CD14-positive monocyte (primary cell): Measurements from ENCODE around the gene FBXL5. TPM values are rescaled to one million over a fixed set of nuclear protein-coding genes. Genes with fewer than 3 reads are reported as not detected.
A peak's percentile ranks its signal among the peaks of the same experiment; 100 is the strongest.

Experiments used
- DNase-seq, 3 donors: peaks; one replicate each; pipeline ENCODE4 v3.0.0-alpha.2; 2011 to 2022
- H2AFZ ChIP-seq: 2 replicates; pipeline ENCODE4 v1.6.0; 2012; ENCODE audit warnings: mild to moderate bottlenecking, low read depth, low read length, inconsistent platforms; ENCODE audit not compliant: insufficient read depth, poor library complexity, severe bottlenecking
- H3K27ac ChIP-seq, 2 donors: 1 replicate in 1 of 2; 2 replicates in 1 of 2; pipeline ENCODE4 v1.5.1; 2012 to 2013; ENCODE audit warnings: low read length in 2 of 2, control low read depth in 1 of 2, inconsistent platforms in 1 of 2, low read depth in 1 of 2, mild to moderate bottlenecking in 1 of 2
- H3K27me3 ChIP-seq, 2 donors: one replicate each; pipeline versions ENCODE4 v1.6.0 to v1.6.1; 2011 to 2013; ENCODE audit warnings: low read length in 2 of 2; ENCODE audit not compliant: control insufficient read depth in 2 of 2, insufficient read depth in 2 of 2
- H3K36me3 ChIP-seq, 2 donors: replicated peaks in 1 of 2; 1 replicate in 1 of 2; 2 replicates in 1 of 2; pipeline versions ENCODE4 v1.5.1 to v1.6.1; 2012 to 2013; ENCODE audit warnings: low read length in 2 of 2, control low read depth in 1 of 2, inconsistent platforms in 1 of 2, mild to moderate bottlenecking in 1 of 2; ENCODE audit not compliant: insufficient read depth in 2 of 2, control insufficient read depth in 1 of 2
- H3K4me1 ChIP-seq, 2 donors: 1 replicate in 1 of 2; 2 replicates in 1 of 2; pipeline versions ENCODE4 v1.5.1 to v1.6.1; 2012 to 2013; ENCODE audit warnings: low read length in 2 of 2, control low read depth in 1 of 2, inconsistent platforms in 1 of 2, mild to moderate bottlenecking in 1 of 2, moderate library complexity in 1 of 2; ENCODE audit not compliant: insufficient read depth in 2 of 2, control insufficient read depth in 1 of 2
- H3K4me2 ChIP-seq: replicated peaks from 2 replicates; pipeline ENCODE3; 2012; ENCODE audit warnings: low read length, moderate library complexity, mild to moderate bottlenecking; ENCODE audit not compliant: poor library complexity, severe bottlenecking; ENCODE audit errors: extremely low read depth
- H3K4me3 ChIP-seq, 3 experiments: fragments of 200-600 bp in 1 of 3; sonication (generic) in 1 of 3; replicated peaks in 1 of 3; 1 replicate in 2 of 3; 2 replicates in 1 of 3; pipeline ENCODE4 v1.5.1; 2011 to 2013; ENCODE audit warnings: low read length in 3 of 3, mild to moderate bottlenecking in 3 of 3, control low read depth in 2 of 3, low read depth in 2 of 3, inconsistent platforms in 1 of 3, moderate library complexity in 1 of 3
- H3K79me2 ChIP-seq: 2 replicates; pipeline ENCODE4 v1.6.0; 2012; ENCODE audit warnings: mild to moderate bottlenecking, control low read depth, inconsistent platforms, low read length, moderate library complexity; ENCODE audit not compliant: insufficient read depth
- H3K9ac ChIP-seq: 2 replicates; pipeline ENCODE4 v1.6.0; 2017; ENCODE audit warnings: low read length, mild to moderate bottlenecking; ENCODE audit not compliant: insufficient read depth, poor library complexity, severe bottlenecking
- H3K9me3 ChIP-seq, 2 donors: replicated peaks in 1 of 2; 1 replicate in 1 of 2; 2 replicates in 1 of 2; pipeline versions ENCODE4 v1.5.1 to v1.6.1; 2012 to 2013; ENCODE audit warnings: low read length in 2 of 2, control low read depth in 1 of 2; ENCODE audit not compliant: control insufficient read depth in 1 of 2, insufficient read depth in 1 of 2
- H4K20me1 ChIP-seq: 2 replicates; pipeline ENCODE4 v1.6.0; 2012; ENCODE audit warnings: mild to moderate bottlenecking, low read length, control low read depth, moderate library complexity; ENCODE audit not compliant: insufficient read depth
- H3K27ac Mint-ChIP-seq, 7 donors: one replicate each; pipeline ENCODE4 v1.8.0; 2020; ENCODE audit warnings: mild to moderate bottlenecking in 7 of 7, mixed read lengths in 7 of 7, moderate library complexity in 6 of 7, inconsistent platforms in 2 of 7
- H3K27me3 Mint-ChIP-seq, 3 donors: one replicate each; pipeline ENCODE4 v1.8.0; 2021 to 2022; ENCODE audit warnings: low read depth in 3 of 3, mild to moderate bottlenecking in 3 of 3, mixed read lengths in 3 of 3, moderate library complexity in 3 of 3, inconsistent platforms in 1 of 3
- H3K36me3 Mint-ChIP-seq, 2 donors: one replicate each; pipeline ENCODE4 v1.8.0; 2020; ENCODE audit warnings: mixed read lengths in 2 of 2, inconsistent platforms in 1 of 2, mild to moderate bottlenecking in 1 of 2
- H3K4me1 Mint-ChIP-seq: one replicate; pipeline ENCODE4 v1.8.0; 2020; ENCODE audit warnings: mild to moderate bottlenecking, mixed read lengths
- H3K4me3 Mint-ChIP-seq, 2 donors: one replicate each; pipeline ENCODE4 v1.8.0; 2020; ENCODE audit warnings: mild to moderate bottlenecking in 2 of 2, mixed read lengths in 2 of 2, moderate library complexity in 1 of 2
- H3K9me3 Mint-ChIP-seq, 7 donors: one replicate each; pipeline ENCODE4 v1.8.0; 2020 to 2022; ENCODE audit warnings: mixed read lengths in 7 of 7, mild to moderate bottlenecking in 6 of 7, moderate library complexity in 6 of 7, inconsistent platforms in 2 of 7
- CTCF ChIP-seq: fragments of 200-600 bp; IDR thresholded peaks from one replicate; pipeline ENCODE4 v1.8.0; 2022; ENCODE audit warnings: antibody characterized with exemption, mild to moderate bottlenecking
- WGBS: methylation state at CpG from one replicate; pipeline ENCODE4 v1.1.5; 2013; ENCODE audit warnings: missing lambda C conversion rate; ENCODE audit not compliant: insufficient coverage; 5-methylcytosine and 5-hydroxymethylcytosine counted together
- intact Hi-C, 2 donors: fragments of 100-400 bp; cut with micrococcal nuclease; formaldehyde crosslinking; loops; one replicate each; pipeline versions ENCODE4 v1.15.0 to v1.15.1; 2023
- polyA plus RNA-seq, 3 donors: library from polyadenylated mRNA; depleted of rRNA in 1 of 3; unstranded in 2 of 3; stranded (reverse) in 1 of 3; fragments of 300-500 nt in 2 of 3; fragments of >200 nt in 1 of 3; fragmentation: Illumina TruSeq in 2 of 3; gene quantifications; 1 replicate in 2 of 3; 2 replicates in 1 of 3; pipeline ENCODE4 v1.2.3, GENCODE V29; 2012 to 2021

The FBXL5 gene
- polyA plus RNA-seq, 3 donors: 172 to 518 (median 484) TPM

GRCh38 chr4:15667006-15667405 lies 11.8 kb upstream of the FBXL5 start:
- Histone ChIP-seq H3K4me2 (no peak overlapping the region), H3K4me3 (no peak overlapping the region), H3K79me2 (peaks cover 99% of the 10 kb centered on the region), H3K27ac (peak overlapping the region; percentile 96 to 97), H3K4me1 (peaks cover 56 to 82% of the 10 kb centered on the region in 2 donors), H3K27me3 (no peaks in the 10 kb centered on the region), H4K20me1 (no peaks in the 10 kb centered on the region), H3K9ac (no peak overlapping the region), H2AFZ (no peak overlapping the region), H3K36me3 (no peaks in the 10 kb centered on the region), H3K9me3 (no peaks in the 10 kb centered on the region)
- peaks cover 11 to 20% of the 10 kb centered on the region in 2 donors for H3K36me3 Mint-ChIP-seq
- no peak for TF ChIP-seq CTCF
- no peaks in the 10 kb centered on the region for H3K27me3 Mint-ChIP-seq
- peaks cover 67% of the 10 kb centered on the region for H3K4me1 Mint-ChIP-seq
- no peak overlapping the region for H3K4me3 Mint-ChIP-seq
- no peak for DNase-seq
- WGBS: 78% methylated on average over 2 of the region's 4 CpGs
- H3K9me3 Mint-ChIP-seq: peaks cover 0 to 3% (median 0%) of the 10 kb centered on the region in 7 donors
- intact Hi-C loops: no loop called here
- H3K27ac Mint-ChIP-seq: peak overlapping the region in 5 of 7 donors; percentile 42 to 99 (median 98)

GRCh38 chr4:15665753-15666365 lies 10.7 kb upstream of the FBXL5 start:
- Mint-ChIP-seq H3K27me3 (no peaks in the 10 kb centered on the region), H3K36me3 (peaks cover 7 to 16% of the 10 kb centered on the region in 2 donors), H3K4me3 (peak overlapping the region; percentile 45 to 82), H3K9me3 (peaks cover 0 to 3% (median 0%) of the 10 kb centered on the region in 7 donors), H3K27ac (peak overlapping the region; percentile 96 to 99 (median 98)), H3K4me1 (peaks cover 70% of the 10 kb centered on the region)
- peak overlapping the region; percentile 96 to 97 for H3K27ac ChIP-seq
- no peak for TF ChIP-seq CTCF
- H3K9ac ChIP-seq: peak overlapping the region; percentile 46
- no peaks in the 10 kb centered on the region for H3K27me3 ChIP-seq
- H3K79me2 ChIP-seq: peaks cover 99% of the 10 kb centered on the region
- no peaks in the 10 kb centered on the region for H3K9me3 ChIP-seq
- no peak overlapping the region for H2AFZ ChIP-seq
- peak overlapping the region in 2 of 3 experiments; percentile 34 to 64 for H3K4me3 ChIP-seq
- H3K36me3 ChIP-seq: no peaks in the 10 kb centered on the region
- 0% methylated on average over 1 of the region's 3 CpGs for WGBS
- intact Hi-C loops: no loop called here
- peak overlapping the region; percentile 70 for H3K4me2 ChIP-seq
- H3K4me1 ChIP-seq: peaks cover 67 to 87% of the 10 kb centered on the region in 2 donors
- H4K20me1 ChIP-seq: no peaks in the 10 kb centered on the region
- DNase-seq: peak; percentile 74 to 96 (median 94)
